MM.1S (cell line): ENCODE measurements around the gene UBE2J2.

Experiments used
- DNase-seq: peaks from one replicate; pipeline ENCODE4 v3.0.0-alpha.2; 2015
- H2AFZ ChIP-seq: fragments of 300-600 bp; sonication (generic); 2 replicates; pipeline ENCODE4 v1.6.0; 2016; ENCODE audit warnings: antibody characterized with exemption, low read length
- H3F3A ChIP-seq: fragments of 300-600 bp; sonication (generic); 2 replicates; pipeline ENCODE4 v1.6.1; 2016; ENCODE audit warnings: mild to moderate bottlenecking, antibody characterized with exemption, low read length, moderate library complexity, mixed read lengths; ENCODE audit not compliant: insufficient read depth
- H3K27ac ChIP-seq: fragments of 300-600 bp; sonication (generic); 2 replicates; pipeline ENCODE4 v1.5.1; 2016; ENCODE audit warnings: mild to moderate bottlenecking, low read length
- H3K27me3 ChIP-seq: fragments of 300-600 bp; sonication (generic); replicated peaks from 2 replicates; pipeline ENCODE4 v1.6.0; 2016; ENCODE audit warnings: low read length; ENCODE audit not compliant: insufficient read depth
- H3K36me3 ChIP-seq: fragments of 300-600 bp; sonication (generic); replicated peaks from 2 replicates; pipeline ENCODE4 v1.6.1; 2016; ENCODE audit warnings: mild to moderate bottlenecking, low read length, mixed read lengths; ENCODE audit not compliant: insufficient read depth
- H3K4me1 ChIP-seq: fragments of 300-600 bp; sonication (generic); 2 replicates; pipeline ENCODE4 v1.6.1; 2016; ENCODE audit warnings: low read length, mixed read lengths
- H3K4me2 ChIP-seq: fragments of 300-600 bp; sonication (generic); 2 replicates; pipeline ENCODE4 v1.6.0; 2016; ENCODE audit warnings: low read depth, low read length
- H3K4me3 ChIP-seq: fragments of 300-600 bp; sonication (generic); 2 replicates; pipeline ENCODE4 v1.5.1; 2016; ENCODE audit warnings: low read length, mixed read lengths
- H3K79me2 ChIP-seq: fragments of 300-600 bp; sonication (generic); 2 replicates; pipeline ENCODE4 v1.6.1; 2016; ENCODE audit warnings: mixed run types, low read length, mixed read lengths
- H3K9ac ChIP-seq: fragments of 300-600 bp; sonication (generic); 2 replicates; pipeline ENCODE4 v1.6.1; 2016; ENCODE audit warnings: low read length, mixed read lengths
- H3K9me2 ChIP-seq: fragments of 300-600 bp; sonication (generic); replicated peaks from 2 replicates; pipeline ENCODE4 v1.6.1; 2016; ENCODE audit warnings: mild to moderate bottlenecking, low read length, mixed read lengths; ENCODE audit not compliant: insufficient read depth
- H3K9me3 ChIP-seq: fragments of 300-600 bp; sonication (generic); replicated peaks from 2 replicates; pipeline ENCODE4 v1.6.1; 2016; ENCODE audit warnings: mild to moderate bottlenecking, low read length, mixed read lengths; ENCODE audit not compliant: insufficient read depth
- H4K20me1 ChIP-seq: fragments of 300-600 bp; sonication (generic); 2 replicates; pipeline ENCODE4 v1.6.1; 2016; ENCODE audit warnings: mild to moderate bottlenecking, low read length, moderate library complexity, mixed read lengths; ENCODE audit not compliant: insufficient read depth
- CTCF ChIP-seq: fragments of 300-600 bp; sonication (generic); IDR thresholded peaks from 2 replicates; pipeline ENCODE4 v1.5.1; 2016; ENCODE audit warnings: antibody characterized with exemption, low read length, mixed read lengths
- EZH2 ChIP-seq: fragments of 300-600 bp; sonication (generic); optimal IDR thresholded peaks from 2 replicates; pipeline ENCODE3; 2017; ENCODE audit warnings: low read depth, mild to moderate bottlenecking, antibody characterized with exemption, low read length, mixed read lengths
- EZH2phosphoT487 ChIP-seq: fragments of 300-600 bp; sonication (generic); IDR thresholded peaks from 2 replicates; pipeline ENCODE4 v1.6.1; 2018; ENCODE audit warnings: antibody characterized with exemption, low read length

The UBE2J2 gene

GRCh38 chr1:1228596-1229321, 44.9 kb downstream of the UBE2J2 start:
- H3K79me2 ChIP-seq = peaks cover 75% of the 10 kb centered on the region
- no peak overlapping the region for H2AFZ ChIP-seq
- H3K9me2 ChIP-seq = no peaks in the 10 kb centered on the region
- H4K20me1 ChIP-seq = no peaks in the 10 kb centered on the region
- peaks cover 5% of the 10 kb centered on the region; the same call in 1 of the 2 replicates for H3K36me3 ChIP-seq
- DNase-seq = no peak
- no peak overlapping the region for H3K4me2 ChIP-seq
- H3K4me1 ChIP-seq = 0 out of 2 replicates have a peak, but pooled peaks cover 3% of the 10 kb centered on the region
- H3K9ac ChIP-seq = no peak overlapping the region
- H3F3A ChIP-seq = no peaks in the 10 kb centered on the region
- H3K27ac ChIP-seq = no peak overlapping the region
- no peak overlapping the region for H3K4me3 ChIP-seq
- H3K27me3 ChIP-seq = no peaks in the 10 kb centered on the region
- no peaks in the 10 kb centered on the region for H3K9me3 ChIP-seq
- TF ChIP-seq EZH2phosphoT487 (no peak), CTCF (no peak), EZH2 (no peak)

GRCh38 chr1:1228187-1228586, 45.5 kb downstream of the UBE2J2 start:
- Histone ChIP-seq H2AFZ (no peak overlapping the region), H3K36me3 (peaks cover 7% of the 10 kb centered on the region), H3K9ac (no peak overlapping the region), H3K4me1 (0 out of 2 replicates have a peak, but pooled peaks cover 3% of the 10 kb centered on the region), H3K9me3 (no peaks in the 10 kb centered on the region), H3K4me2 (no peak overlapping the region), H3K4me3 (no peak overlapping the region), H3F3A (no peaks in the 10 kb centered on the region), H4K20me1 (no peaks in the 10 kb centered on the region), H3K9me2 (no peaks in the 10 kb centered on the region), H3K79me2 (peaks cover 75% of the 10 kb centered on the region), H3K27ac (no peak overlapping the region), H3K27me3 (no peaks in the 10 kb centered on the region)
- TF ChIP-seq CTCF (no peak), EZH2 (no peak), EZH2phosphoT487 (no peak)
- DNase-seq = no peak

GRCh38 chr1:1227386-1227785, 46.3 kb downstream of the UBE2J2 start:
- no peaks in the 10 kb centered on the region for H3K9me2 ChIP-seq
- H3K4me2 ChIP-seq = no peak overlapping the region
- no peak overlapping the region for H3K9ac ChIP-seq
- H3K4me1 ChIP-seq = 0 out of 2 replicates have a peak, but pooled peaks cover 3% of the 10 kb centered on the region
- H3K27ac ChIP-seq = no peak overlapping the region
- DNase-seq = no peak
- no peak overlapping the region for H3K4me3 ChIP-seq
- TF ChIP-seq CTCF (no peak), EZH2 (no peak), EZH2phosphoT487 (no peak)
- no peak overlapping the region for H2AFZ ChIP-seq
- no peaks in the 10 kb centered on the region for H4K20me1 ChIP-seq
- no peaks in the 10 kb centered on the region for H3K27me3 ChIP-seq
- H3K9me3 ChIP-seq = no peaks in the 10 kb centered on the region
- H3K36me3 ChIP-seq = peaks cover 12% of the 10 kb centered on the region
- peaks cover 71% of the 10 kb centered on the region for H3K79me2 ChIP-seq
- H3F3A ChIP-seq = no peaks in the 10 kb centered on the region
